COLO668 (cell line): ENCODE data around the gene ADCY2.

Experiments used
- DNase-seq: peaks from one replicate; lab custom pipeline; 2025; ENCODE audit not compliant: unreplicated experiment; lab: John Stamatoyannopoulos, UW

Gene ADCY2

GRCh38 chr5:7823594-7823993 is 427.7 kb downstream of the ADCY2 start:
- DNase-seq: no peak

GRCh38 chr5:7824995-7825394 is 429.1 kb downstream of the ADCY2 start:
- no peak for DNase-seq

- DNase-seq: no peak
These were observed 429.7 kb downstream of the ADCY2 start for GRCh38 chr5:7825630-7826029.

- DNase-seq: no peak
These were observed 431.7 kb downstream of the ADCY2 start for GRCh38 chr5:7827610-7828009.

- no peak for DNase-seq
These were observed 432.3 kb downstream of the ADCY2 start for GRCh38 chr5:7828269-7828668.

GRCh38 chr5:7834982-7835381 is 439.0 kb downstream of the ADCY2 start:
- DNase-seq: no peak

- DNase-seq: no peak
These were observed 441.5 kb downstream of the ADCY2 start for GRCh38 chr5:7837403-7837802.

- DNase-seq: no peak
These were observed 446.6 kb downstream of the ADCY2 start for GRCh38 chr5:7842531-7842930.

GRCh38 chr5:7844901-7845300 is 449.0 kb downstream of the ADCY2 start:
- DNase-seq: no peak

- no peak for DNase-seq
These were observed 449.6 kb downstream of the ADCY2 start for GRCh38 chr5:7845557-7845956.

GRCh38 chr5:7846327-7846726 is 450.4 kb downstream of the ADCY2 start:
- DNase-seq: no peak

- DNase-seq: no peak
These were observed 452.4 kb downstream of the ADCY2 start for GRCh38 chr5:7848296-7848695.

GRCh38 chr5:7849681-7850394 is 453.9 kb downstream of the ADCY2 start:
- peak; percentile 35 for DNase-seq

GRCh38 chr5:7850395-7851239 is 454.7 kb downstream of the ADCY2 start, which contains the start of gene CFAP90:
CFAP90 (minus strand) TSS chr5:7851133; CDS start chr5:7851021, 112 bp downstream.
- peak; percentile 77 for DNase-seq

GRCh38 chr5:7851240-7851592 is 455.3 kb downstream of the ADCY2 start:
- DNase-seq: no peak

- DNase-seq: no peak
These were observed 455.8 kb downstream of the ADCY2 start for GRCh38 chr5:7851617-7852289.

GRCh38 chr5:7852542-7852941 is 456.6 kb downstream of the ADCY2 start:
- no peak for DNase-seq

GRCh38 chr5:7852988-7853387 is 457.1 kb downstream of the ADCY2 start:
- no peak for DNase-seq

- no peak for DNase-seq
These were observed 459.7 kb downstream of the ADCY2 start for GRCh38 chr5:7855611-7856010.

GRCh38 chr5:7856855-7857254 is 460.9 kb downstream of the ADCY2 start:
- DNase-seq: no peak

GRCh38 chr5:7857361-7857760 is 461.4 kb downstream of the ADCY2 start:
- no peak for DNase-seq
